NT2/D1 (cell line): Measurements from ENCODE around the gene ABLIM2.

ENCODE experiments used
- SUZ12 ChIP-seq: IDR thresholded peaks from 2 replicates; pipeline ENCODE4 v1.6.1; 2011; ENCODE audit not compliant: insufficient read length, insufficient read depth; ENCODE audit errors: extremely low read depth
- YY1 ChIP-seq: IDR thresholded peaks from 2 replicates; pipeline ENCODE4 v1.6.1; 2011; ENCODE audit not compliant: insufficient read length, insufficient read depth

GRCh38 chr4:8000721-8001491 is 157.7 kb downstream of the ABLIM2 start:
- TF ChIP-seq YY1, result no peak
- TF ChIP-seq SUZ12, result no peak
